Measurements from ENCODE around the gene TRIM24. TPM values are rescaled to one million over a fixed set of nuclear protein-coding genes. Genes with fewer than 3 reads are reported as not detected.

Gene TRIM24
- total and polyA plus RNA-seq, 2 experiments from 2014 or later = 47.8 to 63.1 TPM

DNA sequence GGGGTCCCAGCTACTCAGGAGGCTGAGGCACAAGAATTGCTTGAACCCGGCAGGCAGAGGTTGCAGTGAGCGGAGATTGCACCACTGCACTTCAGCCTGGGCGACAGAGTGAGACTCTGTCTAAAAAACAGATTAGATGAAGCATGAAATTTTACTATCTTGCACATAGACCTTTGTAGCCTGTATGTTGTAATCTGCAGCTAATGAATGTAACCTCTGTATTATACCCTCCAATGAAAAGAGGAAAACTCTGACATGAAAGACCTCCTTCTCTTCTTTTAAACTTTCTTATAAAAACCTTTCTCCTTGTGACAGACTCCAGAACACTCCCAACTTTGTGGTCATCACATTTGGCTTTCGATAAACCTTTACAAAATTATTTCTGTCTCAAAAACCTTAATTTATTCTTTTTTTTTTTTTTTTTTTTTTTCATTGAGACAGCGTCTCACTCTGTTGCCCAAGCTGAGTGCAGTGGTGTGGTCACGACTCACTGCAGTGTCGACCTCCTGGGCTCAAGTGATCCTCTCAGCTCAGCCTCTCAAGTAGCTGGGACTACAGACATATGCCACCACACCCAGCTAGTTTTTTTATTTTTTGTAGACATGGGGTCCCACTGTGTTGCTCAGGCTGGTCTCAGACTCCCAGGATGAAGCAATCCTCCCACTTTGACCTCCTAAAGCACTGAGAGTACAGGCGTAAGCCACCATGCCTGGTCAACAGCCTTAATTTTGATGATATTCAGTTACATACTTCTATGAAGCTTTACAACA, 143.7 kb downstream of the TRIM24 start:
- H2AFZ ChIP-seq = no peak overlapping the region
- H3K9me3 ChIP-seq (ENCODE audit: low read depth) = no peaks in the 10 kb centered on the region
- no peaks in the 10 kb centered on the region for H3K9me2 ChIP-seq (replicated peaks; ENCODE audit: insufficient read depth)
- H3K27ac ChIP-seq = peak overlapping the region; percentile 55
- H3K79me2 ChIP-seq = no peaks in the 10 kb centered on the region
- H3K36me3 ChIP-seq (replicated peaks; ENCODE audit: insufficient read depth, low read depth) = no peaks in the 10 kb centered on the region
- no peak overlapping the region for H3K4me2 ChIP-seq
- H4K20me1 ChIP-seq (ENCODE audit: insufficient read depth, poor library complexity, severe bottlenecking) = no peaks in the 10 kb centered on the region
- H3K4me1 ChIP-seq (ENCODE audit: insufficient read depth) = peaks cover 20% of the 10 kb centered on the region
- no peak for TF ChIP-seq EZH2phosphoT487 (IDR thresholded peaks at IDR 0.05; ENCODE audit: low read depth, severe bottlenecking, unreplicated experiment)
- no peak for TF ChIP-seq EZH2 (IDR thresholded peaks at IDR 0.05; ENCODE audit: borderline replicate concordance)
- no peak for TF ChIP-seq CTCF (IDR thresholded peaks at IDR 0.05; ENCODE audit: poor library complexity)
- no peaks in the 10 kb centered on the region for H3K27me3 ChIP-seq
- no peak overlapping the region for H3K4me3 ChIP-seq
- DNase-seq (ENCODE audit: low spot score) = no peak
- 72% methylated on average over 8 of the region's 8 CpGs for WGBS (ENCODE audit: low lambda C conversion rate, missing lambda C conversion rate)

- Histone ChIP-seq H3K27me3 (no peaks in the 10 kb centered on the region), H2AFZ (no peak overlapping the region), H3K79me2 (no peaks in the 10 kb centered on the region), H4K20me1 (ENCODE audit: insufficient read depth, poor library complexity, severe bottlenecking) (no peaks in the 10 kb centered on the region), H3K9me3 (ENCODE audit: low read depth) (no peaks in the 10 kb centered on the region), H3K4me1 (ENCODE audit: insufficient read depth) (peaks cover 25% of the 10 kb centered on the region), H3K27ac (no peak overlapping the region), H3K9me2 (replicated peaks; ENCODE audit: insufficient read depth) (no peaks in the 10 kb centered on the region), H3K4me3 (no peak overlapping the region), H3K4me2 (no peak overlapping the region), H3K36me3 (replicated peaks; ENCODE audit: insufficient read depth, low read depth) (no peaks in the 10 kb centered on the region)
- DNase-seq (ENCODE audit: low spot score) = no peak
- 76% methylated on average over 3 of the region's 3 CpGs for WGBS (ENCODE audit: low lambda C conversion rate, missing lambda C conversion rate)
- no peak for TF ChIP-seq EZH2 (IDR thresholded peaks at IDR 0.05; ENCODE audit: borderline replicate concordance)
- no peak for TF ChIP-seq CTCF (IDR thresholded peaks at IDR 0.05; ENCODE audit: poor library complexity)
- no peak for TF ChIP-seq EZH2phosphoT487 (IDR thresholded peaks at IDR 0.05; ENCODE audit: low read depth, severe bottlenecking, unreplicated experiment)
Observed at GRCh38 chr7:138606236-138606635, 146.2 kb downstream of the TRIM24 start.

DNA sequence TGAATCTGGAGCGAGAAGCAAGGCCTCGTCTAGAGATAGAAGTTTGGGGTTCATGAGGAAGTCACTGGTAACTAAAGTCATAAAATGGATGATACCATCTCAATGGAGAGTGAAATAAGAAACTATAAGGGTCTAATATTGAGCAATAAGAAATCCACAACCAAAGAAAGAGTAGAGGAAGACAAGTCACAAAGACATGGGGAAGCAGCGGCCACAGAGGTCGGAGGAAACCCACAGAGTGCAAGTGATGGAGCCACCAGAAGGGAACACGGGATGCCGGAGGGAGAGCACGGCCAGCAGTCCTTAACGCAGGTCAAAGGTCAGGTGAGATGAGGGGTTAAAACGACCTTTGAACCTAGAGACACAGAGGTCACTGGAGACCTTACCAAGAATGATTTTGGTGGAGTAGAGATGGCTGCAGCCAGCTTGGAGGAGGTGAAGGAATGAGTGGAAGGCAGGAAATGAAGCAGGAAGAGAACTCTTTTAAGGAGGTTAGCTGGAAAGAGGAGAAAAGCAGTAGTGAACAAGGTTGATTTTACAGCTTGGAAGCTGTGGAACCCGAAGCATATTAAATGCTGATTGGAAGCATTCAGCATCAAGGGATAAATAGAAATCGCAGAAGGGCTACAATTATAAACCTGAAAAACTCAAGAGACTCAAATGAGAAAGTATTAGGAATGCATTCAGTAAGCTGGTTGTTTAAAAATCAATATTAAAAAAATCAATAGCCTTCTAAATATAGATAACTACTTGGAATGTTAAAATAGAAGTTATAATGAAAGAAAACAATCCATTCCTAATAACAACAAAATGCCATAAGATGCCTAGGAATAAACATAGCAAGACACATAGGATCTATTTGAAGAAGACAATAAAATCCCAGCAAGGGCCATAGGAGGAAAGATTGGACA, 147.4 kb downstream of the TRIM24 start:
- H3K4me1 ChIP-seq (ENCODE audit: insufficient read depth) = peaks cover 27% of the 10 kb centered on the region
- H3K9me3 ChIP-seq (ENCODE audit: low read depth) = no peaks in the 10 kb centered on the region
- no peak for DNase-seq (ENCODE audit: low spot score)
- TF ChIP-seq EZH2 (IDR thresholded peaks at IDR 0.05; ENCODE audit: borderline replicate concordance) = no peak
- TF ChIP-seq EZH2phosphoT487 (IDR thresholded peaks at IDR 0.05; ENCODE audit: low read depth, severe bottlenecking, unreplicated experiment) = no peak
- TF ChIP-seq CTCF (IDR thresholded peaks at IDR 0.05; ENCODE audit: poor library complexity) = no peak
- no peaks in the 10 kb centered on the region for H4K20me1 ChIP-seq (ENCODE audit: insufficient read depth, poor library complexity, severe bottlenecking)
- H3K27ac ChIP-seq = no peak overlapping the region
- H3K79me2 ChIP-seq = no peaks in the 10 kb centered on the region
- no peak overlapping the region for H2AFZ ChIP-seq
- H3K4me2 ChIP-seq = no peak overlapping the region
- no peaks in the 10 kb centered on the region for H3K9me2 ChIP-seq (replicated peaks; ENCODE audit: insufficient read depth)
- no peaks in the 10 kb centered on the region for H3K36me3 ChIP-seq (replicated peaks; ENCODE audit: insufficient read depth, low read depth)
- H3K4me3 ChIP-seq = no peak overlapping the region
- WGBS (ENCODE audit: low lambda C conversion rate, missing lambda C conversion rate) = 91% methylated on average over 11 of the region's 11 CpGs
- no peaks in the 10 kb centered on the region for H3K27me3 ChIP-seq

Data from hepatocyte (in vitro differentiated cells).